ENCODE data around the gene FAM25A.
A peak's percentile ranks its signal among the peaks of the same experiment; 100 is the strongest.
"Not testable (repeated sequence)": the region's sequence is repeated elsewhere in the genome, so short reads cannot be mapped to it uniquely, and the experiment has no call there.

The FAM25A gene

GRCh38 chr10:87014986-87015716 is 4.9 kb upstream of the FAM25A start:
- DNase-seq = not testable (repeated sequence)

DNA sequence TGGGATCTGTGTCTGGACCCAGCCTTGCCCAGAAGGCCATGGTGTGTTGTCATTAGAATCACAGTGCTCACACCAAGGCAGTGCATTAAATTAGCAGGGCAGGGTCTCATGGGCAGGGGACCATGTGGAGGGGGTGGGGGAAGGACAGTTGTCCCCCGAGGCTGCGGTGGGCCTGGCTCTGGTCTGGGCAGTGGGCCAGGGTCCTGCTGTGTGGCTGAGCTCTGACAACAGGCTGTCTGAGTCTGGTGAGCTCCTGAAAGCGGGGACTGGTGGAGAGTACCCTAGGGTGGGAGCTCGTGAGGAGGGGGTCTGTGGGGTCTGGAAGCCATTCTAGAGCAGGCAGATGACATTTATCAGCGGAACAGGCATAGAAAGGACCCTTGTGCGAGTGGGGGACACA is 2.0 kb upstream of the FAM25A start:
- DNase-seq = not testable (repeated sequence)

GRCh38 chr10:87019066-87019465 is 1.0 kb upstream of the FAM25A start:
- DNase-seq = not testable (repeated sequence)

- DNase-seq = not testable (repeated sequence)
Measured at GRCh38 chr10:87019504-87019903, 590 bp upstream of the FAM25A start.

DNA sequence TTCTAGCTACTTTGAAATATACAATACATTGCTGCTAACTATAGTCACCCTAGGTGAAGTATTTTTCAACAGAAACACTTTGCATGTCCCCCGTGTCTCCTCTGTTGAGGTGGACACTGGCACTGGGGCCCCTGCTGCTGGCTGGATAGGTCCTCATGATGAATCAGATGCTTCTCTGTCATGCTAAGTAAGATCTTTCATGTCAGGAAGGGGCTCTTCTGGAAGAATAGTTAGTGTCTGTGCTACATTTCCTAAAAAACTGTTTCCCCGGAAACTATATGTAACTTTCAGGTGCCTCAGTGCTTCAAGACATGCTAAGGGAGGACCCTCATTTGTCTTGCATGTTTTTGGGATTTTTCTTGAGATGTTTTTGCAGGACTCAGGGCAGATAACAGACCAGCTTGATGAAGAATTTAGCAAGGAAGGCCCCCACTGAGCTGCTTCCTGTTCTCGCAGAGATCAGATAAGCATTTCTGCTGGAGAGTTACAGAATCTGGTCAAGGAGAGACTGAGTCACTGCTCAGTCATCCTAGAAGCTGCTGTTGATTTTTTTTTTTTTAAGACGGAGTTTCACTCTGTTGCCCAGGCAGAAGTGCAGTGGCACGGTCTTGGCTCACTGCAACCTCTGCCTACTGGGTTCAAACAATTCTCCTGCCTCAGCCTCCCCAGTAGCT is 5.3 kb downstream of the FAM25A start:
- peak; percentile 35 for DNase-seq

- DNase-seq = not testable (repeated sequence)
Measured at GRCh38 chr10:87026747-87027508, 6.8 kb downstream of the FAM25A start.

DNA sequence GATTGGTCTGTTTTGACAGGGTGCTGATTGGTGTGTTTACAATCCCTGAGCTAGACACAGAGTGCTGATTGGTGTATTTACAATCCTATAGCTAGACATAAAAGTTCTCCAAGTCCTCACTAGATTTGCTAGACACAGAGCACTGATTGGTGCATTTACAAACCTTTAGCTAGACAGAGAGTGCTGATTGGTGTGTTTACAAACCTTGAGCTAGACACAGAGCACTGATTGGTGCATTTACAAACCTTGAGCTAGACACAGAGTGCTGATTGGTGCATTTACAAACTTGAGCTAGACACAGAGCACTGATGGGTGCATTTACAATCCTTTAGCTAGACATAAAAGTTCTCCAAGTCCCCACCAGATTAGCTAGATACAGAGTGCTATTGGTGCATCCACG is 10.3 kb downstream of the FAM25A start:
- DNase-seq = not testable (repeated sequence)

DNA sequence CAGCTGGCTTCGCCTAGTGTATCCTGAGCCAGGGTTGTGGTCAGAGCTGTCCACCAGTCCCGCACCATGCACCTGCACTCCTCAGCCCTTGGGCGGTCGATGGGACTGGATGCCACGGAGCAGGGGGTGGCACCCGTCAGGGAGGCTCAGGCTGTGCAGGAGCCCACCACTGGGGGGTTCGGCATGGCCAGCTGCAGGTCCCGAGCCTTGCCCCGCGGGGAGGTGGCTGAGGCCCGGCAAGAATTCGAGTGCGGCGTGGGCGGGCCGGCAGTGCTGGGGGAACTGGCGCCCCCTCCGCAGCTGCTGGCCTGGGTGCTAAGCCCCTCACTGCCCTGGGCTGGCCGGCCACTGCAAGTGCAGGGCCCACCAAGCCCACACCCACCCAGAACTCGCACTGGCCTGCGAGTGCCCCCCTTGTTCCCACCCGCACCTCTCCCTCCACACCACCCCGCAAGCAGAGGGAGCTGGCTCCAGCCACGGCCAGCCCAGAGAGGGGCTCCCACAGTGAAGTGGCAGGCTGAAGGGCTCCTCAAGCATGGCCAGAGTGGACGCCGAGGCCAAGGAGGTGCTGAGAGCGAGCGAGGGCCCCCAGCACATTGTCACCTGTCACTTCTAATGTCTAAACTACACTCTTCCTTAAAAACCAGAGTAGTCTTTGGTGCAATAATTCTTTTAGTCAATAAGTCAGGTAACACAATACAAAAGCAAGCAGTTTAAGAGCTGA is 11.0 kb downstream of the FAM25A start:
- DNase-seq = no peak

DNA sequence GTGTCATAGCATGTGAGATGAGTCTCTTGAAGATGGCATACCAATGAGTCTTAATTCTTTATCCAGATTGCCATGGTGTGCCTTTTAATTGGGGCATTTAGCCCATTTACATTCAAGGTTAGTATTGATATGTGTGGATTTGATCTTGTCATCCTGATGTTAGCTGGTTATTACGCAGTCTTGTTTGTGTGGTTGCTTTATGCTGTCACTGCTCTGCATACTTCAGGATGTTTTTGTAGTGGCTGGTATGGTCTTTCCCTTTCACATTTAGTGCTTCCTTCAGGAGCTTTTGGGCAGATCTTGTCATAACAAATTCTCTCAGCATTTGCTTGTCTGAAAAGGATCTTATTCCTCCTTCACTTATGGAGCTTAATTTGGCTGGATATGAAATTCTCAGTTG is 16.5 kb downstream of the FAM25A start:
- DNase-seq = no peak

- DNase-seq = no peak
Measured at GRCh38 chr10:87038286-87038717, 18.2 kb downstream of the FAM25A start.

DNA sequence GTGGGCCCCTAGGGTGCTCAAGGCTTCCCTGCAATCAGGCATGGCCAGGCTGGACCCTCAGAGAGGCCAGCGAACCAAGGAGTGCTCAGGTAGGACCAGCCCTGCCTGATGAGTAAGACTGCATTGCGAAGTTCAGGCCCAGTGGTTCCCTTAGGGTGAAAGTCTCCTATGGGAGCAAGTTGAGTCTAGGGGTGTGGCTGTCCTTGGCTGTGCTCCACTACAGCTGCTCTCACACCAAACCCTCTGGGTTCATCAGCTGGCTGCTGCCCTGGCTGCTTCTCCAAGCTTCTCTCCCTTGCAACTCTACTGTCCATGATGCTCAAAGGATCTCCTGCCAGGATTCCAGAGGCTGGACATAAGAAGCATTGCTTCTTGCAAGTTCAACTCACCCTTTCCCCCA is 18.7 kb downstream of the FAM25A start:
- no peak for DNase-seq

DNA sequence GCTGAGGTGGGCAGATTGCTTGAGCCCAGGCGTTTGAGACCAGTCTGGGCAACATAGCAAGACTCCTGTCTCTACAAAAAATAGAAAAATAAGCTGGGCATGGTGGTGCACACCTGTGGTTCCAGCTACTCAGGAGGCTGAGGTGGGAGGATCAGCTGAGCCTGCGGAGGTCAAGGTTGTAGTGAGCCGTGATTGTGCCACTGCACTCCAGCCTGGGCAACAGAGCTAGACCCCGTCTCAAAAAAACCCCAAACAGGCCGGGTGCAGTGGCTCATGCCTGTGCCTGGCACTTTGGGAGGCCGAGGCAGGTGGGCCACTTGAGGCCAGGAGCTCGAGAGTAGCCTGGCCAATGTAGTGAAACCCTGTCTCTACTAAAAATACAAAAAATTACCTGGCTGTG is 23.5 kb downstream of the FAM25A start:
- DNase-seq = not testable (repeated sequence)

DNA sequence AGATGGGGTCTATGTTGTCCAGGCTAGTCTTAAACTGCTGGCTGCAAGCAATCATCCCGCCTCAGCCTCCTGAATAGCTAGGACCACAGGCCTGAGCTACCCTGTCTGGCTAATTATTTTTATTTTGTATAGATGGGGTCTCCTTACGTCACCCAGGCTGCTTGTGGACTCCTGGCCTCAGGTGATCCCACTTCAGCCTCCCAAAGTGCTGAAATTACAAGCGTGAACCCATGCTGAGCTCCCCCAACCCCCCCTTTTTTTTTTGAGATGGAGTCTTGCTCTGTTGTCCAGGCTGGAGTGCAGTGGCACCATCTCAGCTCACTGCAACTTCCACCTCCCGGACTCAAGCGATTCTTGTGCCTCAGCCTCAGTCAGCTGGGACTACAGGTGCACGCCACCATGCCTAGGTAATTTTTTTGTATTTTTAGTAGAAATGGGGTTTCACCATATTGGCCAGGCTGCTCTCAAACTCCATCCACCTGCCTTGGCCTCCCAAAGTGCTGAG is 25.4 kb downstream of the FAM25A start:
- no peak for DNase-seq

- no peak for DNase-seq
Measured at GRCh38 chr10:87053111-87053510, 33.0 kb downstream of the FAM25A start.

DNA sequence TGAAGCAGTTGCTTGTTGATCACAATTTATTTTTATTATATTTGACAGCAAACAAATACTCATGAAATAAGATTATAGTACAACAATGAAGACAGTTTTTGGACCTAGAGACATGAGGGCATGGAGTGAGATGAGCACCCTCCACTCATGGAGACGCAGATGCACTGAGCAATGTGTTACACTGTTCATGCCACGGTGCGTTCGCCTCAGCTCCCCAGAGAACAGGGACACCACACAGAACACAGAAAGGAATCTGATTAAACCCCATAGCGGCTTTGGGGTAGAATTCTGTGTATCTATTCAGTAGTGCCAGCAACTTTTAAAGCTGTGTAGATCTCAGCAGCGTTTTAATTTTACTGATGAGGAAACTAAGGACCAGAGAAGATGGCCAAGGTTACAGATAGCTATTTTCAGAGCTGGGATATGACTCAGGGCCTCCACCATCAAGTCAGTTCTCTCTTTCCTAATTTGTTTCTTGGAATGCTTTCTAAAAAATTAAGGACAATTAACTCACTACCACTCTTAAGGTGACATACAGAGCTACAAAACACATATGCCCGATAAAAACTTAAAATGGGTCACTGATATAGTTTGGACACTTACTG is 33.6 kb downstream of the FAM25A start:
- no peak for DNase-seq

DNA sequence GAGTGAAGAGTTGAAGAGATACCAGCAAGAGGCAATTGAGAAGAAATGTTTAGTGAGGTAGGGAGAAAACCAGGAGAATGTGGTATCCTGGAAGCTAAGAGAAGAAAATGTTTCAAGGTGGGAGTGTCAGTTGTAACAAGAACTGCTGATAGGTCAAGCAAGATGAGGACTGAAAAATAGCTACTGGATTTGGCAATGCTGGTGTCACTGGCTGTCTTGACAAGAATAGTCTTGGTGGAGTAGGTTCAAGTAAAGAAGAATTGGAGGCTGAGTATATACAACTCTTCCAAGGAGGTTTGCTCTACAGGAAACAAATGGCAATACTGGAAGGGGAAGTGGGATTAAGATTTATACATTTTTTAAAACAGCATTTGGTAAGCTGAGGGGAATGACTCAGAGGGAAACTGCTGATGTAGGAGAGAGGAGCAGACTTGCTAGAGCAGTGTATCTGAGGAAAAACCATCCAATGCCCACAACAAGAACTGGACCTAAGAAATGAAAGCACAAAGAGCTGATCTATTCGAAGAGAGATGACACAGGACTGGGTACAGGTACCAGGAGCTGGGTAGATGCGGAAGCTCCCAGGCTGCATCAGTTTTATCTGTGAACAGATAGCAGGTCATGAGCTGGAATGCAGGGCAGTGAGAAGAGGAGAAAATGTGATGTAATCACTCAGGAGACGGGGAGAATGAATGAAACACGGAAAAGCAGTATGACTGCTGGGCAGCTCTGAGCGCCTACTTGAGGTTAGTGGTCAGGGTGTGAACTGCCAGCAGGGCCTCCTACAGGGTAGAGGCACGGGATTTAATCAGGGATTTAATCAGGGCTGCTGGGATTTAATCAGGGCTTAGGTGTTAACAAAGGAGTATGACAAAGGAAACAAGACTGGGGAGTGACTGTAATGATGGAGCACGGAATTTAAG is 34.5 kb downstream of the FAM25A start:
- DNase-seq = peak; percentile 21

DNA sequence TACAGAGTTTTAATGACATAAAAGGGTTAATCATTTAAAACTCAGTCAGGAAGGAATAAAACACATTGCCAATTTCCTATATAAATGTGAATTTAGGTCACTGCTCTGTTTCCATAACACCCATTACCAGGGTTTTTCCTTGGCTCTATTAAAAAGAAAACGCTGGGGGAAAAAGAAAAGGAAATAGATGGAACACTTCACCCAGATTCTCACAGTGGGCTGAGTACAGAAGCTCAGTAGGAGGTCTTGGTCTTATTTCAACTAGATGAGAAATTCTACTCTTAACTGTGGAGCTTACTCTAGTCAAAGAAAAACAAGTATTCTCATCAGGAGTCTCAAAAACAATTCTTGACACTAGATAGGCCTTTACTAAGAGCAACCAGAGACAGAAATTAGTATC is 38.1 kb downstream of the FAM25A start:
- no peak for DNase-seq

- no peak for DNase-seq
Measured at GRCh38 chr10:87059401-87059800, 39.3 kb downstream of the FAM25A start.

- DNase-seq = no peak
Measured at GRCh38 chr10:87060280-87060928, 40.3 kb downstream of the FAM25A start.

DNA sequence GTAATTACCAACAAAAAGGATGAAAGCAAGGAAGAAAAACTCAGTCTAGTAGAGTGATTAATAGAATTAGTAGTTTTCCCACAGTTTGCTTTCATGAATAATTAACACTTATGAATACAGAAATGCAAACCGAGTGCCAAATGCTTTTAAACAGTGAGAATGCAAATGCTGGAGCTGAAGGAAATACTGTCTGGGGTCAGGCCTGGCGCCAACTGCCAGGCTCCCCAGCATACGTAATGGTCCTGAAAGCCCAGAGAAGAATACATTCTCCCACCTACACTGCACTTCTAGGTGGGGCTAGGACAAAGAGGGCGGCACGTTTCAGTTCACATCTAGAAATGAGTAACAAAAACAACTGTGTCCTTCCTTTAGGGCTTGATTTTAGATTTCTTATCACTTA is 44.6 kb downstream of the FAM25A start:
- no peak for DNase-seq

DNA sequence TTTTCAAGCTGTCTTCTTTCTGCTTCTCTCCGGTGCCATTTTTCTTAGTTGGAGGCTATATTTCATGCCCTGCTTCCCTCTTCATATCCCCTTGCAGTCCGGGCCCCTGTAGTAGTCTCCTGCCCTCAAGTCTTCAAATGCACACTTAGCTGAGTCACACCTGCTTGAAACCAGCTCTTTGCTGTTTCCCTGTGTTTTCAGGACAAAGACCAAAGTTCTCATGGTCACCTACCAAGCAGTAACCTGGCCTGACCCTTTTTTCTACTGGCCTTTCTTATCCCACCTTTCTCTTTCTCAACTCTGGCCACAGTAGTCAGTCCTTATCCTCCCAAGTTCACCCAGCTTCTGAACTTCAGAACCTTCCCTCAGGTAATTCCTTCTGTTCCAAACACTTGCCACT is 46.1 kb downstream of the FAM25A start:
- DNase-seq = no peak
